IMR-90 (cell line): ENCODE measurements around the gene GADL1. TPM values are rescaled to one million over a fixed set of nuclear protein-coding genes. Genes with fewer than 3 reads are reported as not detected.

Experiments
- ATAC-seq: fragments of 200-7000 bp; cut with Tn5 transposase; 2 replicates; pipeline ENCODE4 v1.9.1; 2020; ENCODE audit warnings: low read depth, mild to moderate bottlenecking, moderate library complexity
- BruUV-seq: library from RNA; stranded (reverse); fragments of 400-500 nt; replicated peaks from 2 replicates; lab custom pipeline; 2021; lab: Mats Ljungman, UMichigan
- CTCF ChIA-PET: fragments of 300-600 bp; formaldehyde crosslinking; extraction: SDS; loops from one replicate; lab custom pipeline; 2021; ENCODE audit warnings: antibody characterized with exemption; lab: Yijun Ruan, JAX
- POLR2A ChIA-PET: fragments of 300-600 bp; sonication (Branson Sonifier 250); formaldehyde crosslinking; loops from one replicate; lab custom pipeline; 2022; ENCODE audit warnings: antibody characterized with exemption; ENCODE audit not compliant: unreplicated experiment; lab: Charles Lee
- DNase-seq: peaks from one replicate; pipeline ENCODE4 v3.0.0; 2013
- H2AFZ ChIP-seq: replicated peaks from 2 replicates; pipeline ENCODE3; 2013; ENCODE audit warnings: low read length, mild to moderate bottlenecking; ENCODE audit not compliant: poor library complexity
- H2AK5ac ChIP-seq: 2 replicates; pipeline ENCODE4 v1.6.1; 2013; ENCODE audit warnings: low read depth, low read length, inconsistent platforms
- H2AK9ac ChIP-seq: replicated peaks from 2 replicates; pipeline ENCODE3; 2013; ENCODE audit warnings: mild to moderate bottlenecking, low read depth, low read length, moderate library complexity; ENCODE audit not compliant: poor library complexity
- H2BK120ac ChIP-seq: 2 replicates; pipeline ENCODE4 v1.6.1; 2013; ENCODE audit warnings: low read depth, low read length, inconsistent platforms
- H2BK15ac ChIP-seq: 3 replicates; pipeline ENCODE4 v1.6.1; 2013; ENCODE audit warnings: low read depth, low read length, inconsistent platforms
- H2BK20ac ChIP-seq: 2 replicates; pipeline ENCODE4 v1.6.1; 2013; ENCODE audit warnings: low read depth, mild to moderate bottlenecking, inconsistent platforms, low read length, moderate library complexity
- H2BK5ac ChIP-seq: 2 replicates; pipeline ENCODE4 v1.6.1; 2013; ENCODE audit warnings: mild to moderate bottlenecking, low read depth, low read length, inconsistent platforms; ENCODE audit not compliant: poor library complexity, severe bottlenecking
- H3K14ac ChIP-seq: replicated peaks from 2 replicates; pipeline ENCODE4 v1.6.1; 2013; ENCODE audit warnings: low read depth, low read length, inconsistent platforms
- H3K18ac ChIP-seq: 2 replicates; pipeline ENCODE4 v1.6.1; 2013; ENCODE audit warnings: low read depth, low read length, control low read depth
- H3K23ac ChIP-seq: 2 replicates; pipeline ENCODE4 v1.6.1; 2013; ENCODE audit warnings: low read depth, low read length, inconsistent platforms
- H3K27ac ChIP-seq: 2 replicates; pipeline ENCODE4 v1.5.1; 2013; ENCODE audit warnings: mild to moderate bottlenecking, control low read depth, low read length; ENCODE audit not compliant: insufficient read depth
- H3K27me3 ChIP-seq: 2 replicates; pipeline ENCODE4 v1.6.1; 2013; ENCODE audit warnings: low read length; ENCODE audit not compliant: control insufficient read depth, insufficient read depth
- H3K36me3 ChIP-seq: 2 replicates; pipeline ENCODE4 v1.6.1; 2013; ENCODE audit warnings: low read length, mixed read lengths; ENCODE audit not compliant: control insufficient read depth, insufficient read depth
- H3K4ac ChIP-seq: 2 replicates; pipeline ENCODE4 v1.6.1; 2013; ENCODE audit warnings: low read depth, low read length, inconsistent platforms
- H3K4me1 ChIP-seq: 2 replicates; pipeline ENCODE4 v1.6.1; 2013; ENCODE audit warnings: low read length, mixed read lengths; ENCODE audit not compliant: control insufficient read depth, insufficient read depth
- H3K4me2 ChIP-seq: 2 replicates; pipeline ENCODE4 v1.6.1; 2013; ENCODE audit warnings: low read depth, mild to moderate bottlenecking, control low read depth, low read length, moderate library complexity
- H3K4me3 ChIP-seq: 2 replicates; pipeline ENCODE4 v1.5.1; 2013; ENCODE audit warnings: low read depth, mild to moderate bottlenecking, control low read depth, low read length, moderate library complexity; ENCODE audit not compliant: insufficient read depth
- H3K56ac ChIP-seq: 2 replicates; pipeline ENCODE4 v1.6.1; 2013; ENCODE audit warnings: low read length, inconsistent platforms; ENCODE audit not compliant: insufficient read depth; ENCODE audit errors: extremely low read depth
- H3K79me1 ChIP-seq, 2 experiments: 2 replicates each; pipeline ENCODE4 v1.6.1; 2013; ENCODE audit warnings: low read length in 2 of 2, inconsistent platforms in 1 of 2, low read depth in 1 of 2
- H3K9ac ChIP-seq: 2 replicates; pipeline ENCODE4 v1.6.1; 2013; ENCODE audit warnings: low read depth, low read length, control low read depth
- H3K9me1 ChIP-seq: 2 replicates; pipeline ENCODE4 v1.6.1; 2013; ENCODE audit warnings: low read length, inconsistent platforms; ENCODE audit not compliant: insufficient read depth
- H3K9me3 ChIP-seq: 2 replicates; pipeline ENCODE4 v1.6.1; 2013; ENCODE audit warnings: low read length; ENCODE audit not compliant: control insufficient read depth, insufficient read depth
- H4K20me1 ChIP-seq: 2 replicates; pipeline ENCODE4 v1.6.1; 2013; ENCODE audit warnings: low read length, inconsistent platforms; ENCODE audit not compliant: insufficient read depth
- H4K5ac ChIP-seq: 2 replicates; pipeline ENCODE4 v1.6.1; 2013; ENCODE audit warnings: mild to moderate bottlenecking, low read depth, low read length, control low read depth
- H4K8ac ChIP-seq, 2 experiments: 2 replicates each; pipeline ENCODE4 v1.6.1; 2013; ENCODE audit warnings: low read depth in 2 of 2, low read length in 2 of 2, control low read depth in 1 of 2, inconsistent platforms in 1 of 2
- H4K91ac ChIP-seq: 2 replicates; pipeline ENCODE4 v1.6.1; 2013; ENCODE audit warnings: low read depth, low read length, inconsistent platforms; ENCODE audit not compliant: insufficient read depth
- BHLHE40 ChIP-seq: fragments of 150-350 bp; IDR thresholded peaks from 2 replicates; pipeline ENCODE4 v1.6.1; 2016; ENCODE audit warnings: mild to moderate bottlenecking, low read depth, low read length
- CEBPB ChIP-seq: IDR thresholded peaks from 2 replicates; pipeline ENCODE4 v1.6.1; 2012; ENCODE audit warnings: low read depth, low read length, improper control_type of control experiment
- CHD1 ChIP-seq: IDR thresholded peaks from 2 replicates; pipeline ENCODE4 v1.6.1; 2012; ENCODE audit warnings: low read depth, low read length, improper control_type of control experiment
- CTCF ChIP-seq: conservative IDR thresholded peaks from 2 replicates; pipeline ENCODE4 v1.5.1; 2012; ENCODE audit warnings: mild to moderate bottlenecking, low read depth, low read length, improper control_type of control experiment
- ELK1 ChIP-seq: fragments of 150-350 bp; IDR thresholded peaks from 2 replicates; pipeline ENCODE4 v1.6.1; 2016; ENCODE audit warnings: low read depth, mild to moderate bottlenecking, low read length, moderate library complexity, borderline replicate concordance
- FOS ChIP-seq: fragments of 150-350 bp; IDR thresholded peaks from 2 replicates; pipeline ENCODE4 v1.6.1; 2016; ENCODE audit warnings: low read depth, low read length
- MAFK ChIP-seq: IDR thresholded peaks from 2 replicates; pipeline ENCODE4 v1.6.1; 2012; ENCODE audit warnings: low read depth, low read length, improper control_type of control experiment
- MAZ ChIP-seq: IDR thresholded peaks from 2 replicates; pipeline ENCODE4 v1.6.1; 2012; ENCODE audit warnings: low read depth, mild to moderate bottlenecking, low read length, improper control_type of control experiment, moderate library complexity, borderline replicate concordance
- MXI1 ChIP-seq: IDR thresholded peaks from 2 replicates; pipeline ENCODE4 v1.6.1; 2012; ENCODE audit warnings: low read depth, mild to moderate bottlenecking, low read length, moderate library complexity, borderline replicate concordance
- NFE2L2 ChIP-seq: fragments of 150-350 bp; IDR thresholded peaks from 2 replicates; pipeline ENCODE4 v1.6.1; 2016; ENCODE audit warnings: low read depth, mild to moderate bottlenecking, low read length
- POLR2A ChIP-seq: IDR thresholded peaks from 2 replicates; pipeline ENCODE4 v1.6.1; 2012; ENCODE audit warnings: mild to moderate bottlenecking, low read depth, low read length
- RAD21 ChIP-seq: IDR thresholded peaks from 2 replicates; pipeline ENCODE4 v1.6.1; 2012; ENCODE audit warnings: low read length, improper control_type of control experiment
- RCOR1 ChIP-seq: IDR thresholded peaks from 2 replicates; pipeline ENCODE4 v1.6.1; 2012; ENCODE audit warnings: mild to moderate bottlenecking, low read length, improper control_type of control experiment; ENCODE audit not compliant: insufficient replicate concordance
- RFX5 ChIP-seq: IDR thresholded peaks from 2 replicates; pipeline ENCODE4 v1.8.0; 2012; ENCODE audit warnings: low read depth, mild to moderate bottlenecking, low read length, moderate library complexity
- SMC3 ChIP-seq: fragments of 150-350 bp; IDR thresholded peaks from 2 replicates; pipeline ENCODE4 v1.6.1; 2016; ENCODE audit warnings: low read depth, mild to moderate bottlenecking, antibody characterized with exemption, low read length, moderate library complexity
- USF2 ChIP-seq: fragments of 150-350 bp; IDR thresholded peaks from 2 replicates; pipeline ENCODE4 v1.6.1; 2017; ENCODE audit warnings: mild to moderate bottlenecking, antibody characterized with exemption, low read length, low read depth
- WGBS, 2 experiments: methylation state at CpG; one replicate each; pipeline versions ENCODE4 v1.1.5 to v1.1.7; 2013; ENCODE audit warnings: missing lambda C conversion rate in 2 of 2; ENCODE audit not compliant: insufficient read length in 1 of 2; ENCODE audit errors: extremely low coverage in 2 of 2; 5-methylcytosine and 5-hydroxymethylcytosine counted together
- dilution Hi-C: fragments of 300-500 bp; cut with HindIII; formaldehyde crosslinking; loops from one replicate; pipeline ENCODE4 v1.14.3; 2018; ENCODE audit warnings: low sequenced_read_pairs; ENCODE audit not compliant: unreplicated experiment
- in situ Hi-C: fragments of 300-500 bp; cut with MboI; formaldehyde crosslinking; loops from 3 replicates; pipeline ENCODE4 v1.14.3; 2019; ENCODE audit warnings: low sequenced_read_pairs, inconsistent platforms, mixed read lengths
- intact Hi-C: fragments of 100-400 bp; cut with micrococcal nuclease; formaldehyde crosslinking; loops from 2 replicates; pipeline ENCODE4 v1.10.0; 2022
- polyA plus RNA-seq, 3 experiments: library from polyadenylated mRNA; depleted of rRNA; stranded (reverse); fragments of >200 nt; gene quantifications; 2 replicates each; pipeline ENCODE4 v1.2.3, GENCODE V29; 2012; ENCODE audit warnings: low replicate concordance in 1 of 3
- total RNA-seq: library from RNA; depleted of rRNA; stranded (reverse); fragments of >200 nt; gene quantifications from 2 replicates; pipeline ENCODE4 v1.2.3, GENCODE V29; 2012

GADL1 gene
- total and polyA plus RNA-seq, 2 of the 4 experiments (the other 2 are of a cell fraction) = not detected

DNA sequence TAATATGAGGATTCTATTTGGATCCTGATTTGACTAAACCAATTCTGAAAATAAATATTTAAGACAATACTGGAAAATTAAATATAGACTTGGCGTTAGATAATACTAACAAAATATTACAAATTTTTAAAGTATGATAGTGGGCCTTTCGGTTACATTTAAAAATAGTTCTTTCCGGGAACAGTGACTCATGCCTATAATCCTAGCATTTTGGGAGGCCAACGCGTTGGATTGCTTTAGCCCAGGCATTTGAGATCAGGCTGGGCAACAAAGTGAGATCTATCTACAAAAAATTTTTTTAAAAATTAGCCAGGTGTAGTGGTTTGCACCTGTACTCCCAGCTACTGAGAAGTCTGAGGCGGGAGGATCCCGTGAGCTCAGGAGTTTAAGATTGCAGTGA lies 30.3 kb upstream of the GADL1 start:
- Histone ChIP-seq H3K27me3 (no peaks in the 10 kb centered on the region), H4K91ac (no peak overlapping the region), H3K18ac (no peak overlapping the region), H3K4me3 (no peak overlapping the region), H3K79me1 (no peaks in the 10 kb centered on the region), H4K20me1 (no peaks in the 10 kb centered on the region), H2AK5ac (no peak overlapping the region), H3K56ac (no peak overlapping the region), H3K36me3 (no peaks in the 10 kb centered on the region), H3K9me1 (no peaks in the 10 kb centered on the region), H3K14ac (no peak overlapping the region), H3K4me2 (no peak overlapping the region), H3K23ac (no peak overlapping the region), H2BK120ac (peak overlapping the region; percentile 68; the same call in 1 of the 2 replicates), H3K4ac (no peak overlapping the region), H2AK9ac (no peak overlapping the region), H4K8ac (no peak overlapping the region), H2AFZ (no peak overlapping the region), H2BK5ac (no peak overlapping the region), H3K4me1 (peaks cover 2% of the 10 kb centered on the region; the same call in 1 of the 2 replicates), H2BK15ac (no peak overlapping the region), H4K5ac (no peak overlapping the region), H3K27ac (peak overlapping the region; percentile 43; the same call in 1 of the 2 replicates), H3K9ac (no peak overlapping the region), H3K9me3 (peaks cover 3% of the 10 kb centered on the region; the same call in 1 of the 2 replicates), H2BK20ac (no peak overlapping the region)
- dilution Hi-C loops (no loop called here), in situ Hi-C loops (no loop called here), intact Hi-C loops (loop anchor here (10.0 kb wide), 1 partner anchor 60 kb away; no protein-coding TSS in a partner anchor)
- POLR2A ChIA-PET = no interaction called here
- TF ChIP-seq MAFK (no peak), SMC3 (no peak), CEBPB (no peak), RAD21 (no peak), MXI1 (no peak), NFE2L2 (no peak), CTCF (no peak), RCOR1 (no peak), POLR2A (no peak), BHLHE40 (no peak), MAZ (no peak), FOS (no peak), ELK1 (no peak), RFX5 (no peak), USF2 (no peak), CHD1 (no peak)
- WGBS, 2 experiments = no CpG with 5 or more reads among the region's 7 CpGs
- DNase-seq (peak; percentile 31), ATAC-seq (peak; percentile 46)
- CTCF ChIA-PET = no interaction called here
- no TSS peak for BruUV-seq
